NCI-H1417 treated with DMSO at 0.1 percent for 48 hours (cell line): ENCODE results near the gene IL1RAP.

ENCODE experiments used
- DNase-seq: peaks from one replicate; lab custom pipeline; 2025; lab: John Stamatoyannopoulos, UW

The IL1RAP gene

DNA sequence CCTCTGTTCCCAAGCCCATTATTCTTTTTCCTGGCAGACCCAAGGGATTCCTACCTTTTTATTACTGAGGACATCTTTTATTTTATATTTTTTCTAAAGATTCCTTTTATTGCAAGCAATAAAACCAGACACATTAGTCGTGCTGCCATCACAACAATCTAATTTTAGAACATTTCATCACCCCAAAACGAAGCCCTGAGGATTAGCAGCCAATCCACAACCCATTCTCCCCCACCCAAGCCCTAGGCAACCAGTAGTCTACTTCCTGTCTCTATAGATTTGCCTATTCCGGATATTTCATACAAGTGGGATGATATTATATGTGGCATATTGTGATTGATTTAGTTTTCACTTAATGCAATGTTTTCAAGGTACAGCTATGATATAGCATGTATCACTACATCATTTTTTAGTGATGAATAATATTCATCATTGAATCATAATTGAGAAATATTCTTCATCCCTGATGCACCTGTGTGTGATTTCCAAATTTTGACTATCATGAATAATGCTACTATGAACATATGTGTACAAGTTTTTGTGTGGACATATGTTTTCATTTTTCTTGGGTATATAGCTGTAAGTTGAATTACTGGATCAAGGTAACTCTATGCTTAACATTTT, 65.7 kb downstream of the IL1RAP start:
- no peak for DNase-seq

DNA sequence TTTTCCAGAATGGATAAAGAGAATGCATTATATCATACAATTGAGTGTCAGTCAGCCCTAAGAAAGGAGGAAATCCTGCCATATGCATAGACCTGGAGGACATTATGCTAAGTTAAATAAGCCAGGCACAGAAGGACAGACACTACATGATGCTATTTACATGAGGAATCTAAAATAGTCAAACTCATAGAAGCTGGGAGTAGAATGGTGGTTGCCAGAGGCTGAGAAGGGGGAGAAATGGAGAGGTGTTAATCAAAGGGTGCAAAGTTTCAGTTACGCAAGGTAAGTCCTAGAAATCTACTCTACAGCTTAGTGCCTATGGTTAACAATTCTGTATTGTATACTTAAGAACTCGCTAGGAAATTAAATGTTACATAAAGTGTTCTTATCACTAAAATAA, 66.5 kb downstream of the IL1RAP start:
- DNase-seq = no peak

DNA sequence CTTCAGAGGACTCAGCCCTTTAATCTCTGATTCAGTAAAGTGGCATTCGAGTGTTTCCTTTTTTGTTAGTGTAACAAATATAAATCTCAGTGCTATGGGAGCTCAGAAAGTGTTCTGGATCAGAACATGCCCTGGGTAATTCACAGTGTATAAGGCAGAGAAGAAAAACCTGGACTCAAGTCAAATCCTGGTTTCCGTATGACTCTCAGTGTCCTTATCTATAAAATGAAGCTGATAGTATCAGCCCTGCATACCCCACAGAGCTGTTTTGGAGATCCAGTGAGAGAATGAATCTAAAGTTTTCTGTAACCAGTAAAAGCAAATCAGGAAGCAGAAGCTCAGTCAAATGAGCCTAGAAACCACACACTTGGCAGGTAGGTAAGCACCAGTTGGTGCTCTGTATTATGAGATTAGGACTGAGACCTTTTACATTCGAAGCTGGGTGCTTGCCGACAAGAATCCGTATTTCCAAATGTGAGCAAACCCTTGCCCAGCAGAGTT, 67.2 kb downstream of the IL1RAP start:
- DNase-seq = no peak

DNA sequence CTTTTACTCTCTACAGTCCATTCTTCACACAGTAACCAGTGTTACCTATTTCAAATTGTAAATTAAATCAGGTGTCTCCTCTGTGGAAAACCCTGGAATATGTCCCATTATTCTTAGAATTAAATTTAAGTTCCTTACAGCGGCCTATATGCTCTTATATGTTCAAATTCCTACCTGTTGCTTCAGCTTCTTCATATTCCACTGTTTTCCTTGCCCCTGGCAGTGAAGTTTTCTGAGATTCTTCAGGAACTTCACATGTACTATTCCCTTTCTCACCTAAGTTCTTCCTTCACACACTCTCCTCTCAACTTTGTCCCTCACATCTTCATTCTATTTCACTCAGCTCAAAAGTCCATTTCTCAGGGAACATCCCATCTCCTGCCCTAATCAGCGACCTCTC, 68.8 kb downstream of the IL1RAP start:
- DNase-seq = no peak

DNA sequence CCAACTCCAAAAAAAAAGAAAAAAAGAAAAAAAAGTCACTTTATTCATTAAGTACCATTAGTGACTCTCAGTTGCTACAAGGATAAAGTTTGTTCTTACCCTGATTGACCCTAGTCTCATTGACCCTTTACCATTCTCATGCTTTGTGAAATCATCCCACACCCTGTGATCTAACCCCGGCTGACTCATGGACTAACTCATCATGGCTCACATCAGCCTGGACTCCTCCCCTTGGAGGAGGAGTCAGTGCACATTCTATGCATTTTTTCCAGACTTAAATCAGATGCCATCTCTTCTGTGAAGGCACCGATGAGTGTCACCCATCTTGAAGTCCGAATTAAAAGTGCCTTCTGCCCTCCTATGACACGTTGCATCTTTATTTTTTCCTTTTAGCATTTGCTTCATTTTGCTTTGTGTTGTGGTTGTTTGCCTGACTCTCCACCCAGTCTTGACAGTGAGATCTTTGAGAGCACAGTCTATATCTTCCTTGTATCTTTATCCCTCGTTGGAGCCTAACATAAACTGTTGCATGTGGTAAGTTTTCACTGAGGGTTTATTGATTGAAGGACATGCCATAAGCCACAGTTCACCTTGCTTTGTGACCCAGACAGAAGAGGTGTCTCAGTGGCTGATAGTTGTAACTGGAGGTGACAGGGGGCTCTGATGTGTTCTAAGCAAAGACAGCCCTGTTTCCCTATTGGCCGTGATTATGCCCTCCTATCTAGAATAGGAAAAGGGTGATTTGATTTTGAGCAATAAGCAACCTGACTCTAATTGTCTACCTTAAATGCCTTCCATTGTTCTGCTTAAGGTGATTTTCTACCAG, 72.1 kb downstream of the IL1RAP start:
- DNase-seq = no peak

DNA sequence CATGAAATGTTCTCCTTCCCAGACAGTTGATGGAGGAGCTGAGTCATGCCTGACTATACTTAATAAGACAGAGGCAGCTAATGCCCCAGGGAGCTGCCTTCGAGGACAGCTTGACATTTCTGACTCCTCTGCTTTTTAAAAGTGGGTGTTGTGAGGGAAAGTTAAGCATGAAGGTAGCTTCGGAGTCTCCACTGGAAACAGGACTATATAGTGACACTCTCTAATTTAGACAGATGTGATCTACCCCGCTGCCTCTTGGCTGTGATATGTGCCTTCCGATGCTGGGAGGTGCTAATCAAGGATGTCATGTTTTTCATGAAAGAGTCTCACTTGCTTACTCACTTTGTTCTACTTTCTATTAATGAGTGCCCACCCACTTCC, 72.7 kb downstream of the IL1RAP start:
- DNase-seq = no peak

DNA sequence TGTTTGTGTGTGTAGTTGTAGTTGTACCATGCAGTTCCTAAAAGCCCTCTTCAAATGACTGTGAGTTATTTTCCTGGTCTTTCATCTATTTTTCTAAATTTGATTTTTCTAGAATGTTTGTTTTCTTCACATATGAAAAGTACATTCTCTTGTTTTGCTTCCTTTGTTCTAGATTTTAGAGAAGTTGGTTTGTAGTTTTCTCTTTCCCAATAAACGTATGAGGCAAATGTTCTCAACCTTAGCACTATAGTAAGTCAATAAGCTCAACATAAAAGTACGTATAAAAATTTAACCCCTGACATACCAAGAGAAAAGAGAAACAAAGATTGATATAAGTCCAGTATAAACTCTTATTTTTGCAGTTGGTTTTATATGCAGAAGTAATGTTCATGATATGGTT, 74.7 kb downstream of the IL1RAP start:
- DNase-seq = no peak

DNA sequence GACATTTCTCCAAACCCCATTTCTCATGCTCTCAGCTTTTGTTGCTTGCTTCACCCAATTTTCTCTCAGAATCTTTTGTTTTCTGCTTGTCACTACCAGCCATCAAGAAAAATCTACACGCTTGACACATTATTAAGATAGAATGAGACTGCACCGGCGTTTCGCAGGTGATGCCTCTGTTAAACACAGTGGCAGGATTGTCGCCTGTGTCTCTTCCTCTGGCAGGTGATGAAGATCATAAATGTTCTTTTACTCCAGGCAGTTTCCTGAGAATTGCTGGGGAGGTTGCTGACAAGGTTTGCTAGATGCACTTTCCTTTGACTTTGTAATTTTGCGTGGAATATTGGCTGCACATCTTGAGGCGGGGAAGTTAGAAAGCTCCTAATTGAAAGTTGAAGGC, 75.4 kb downstream of the IL1RAP start:
- no peak for DNase-seq

DNA sequence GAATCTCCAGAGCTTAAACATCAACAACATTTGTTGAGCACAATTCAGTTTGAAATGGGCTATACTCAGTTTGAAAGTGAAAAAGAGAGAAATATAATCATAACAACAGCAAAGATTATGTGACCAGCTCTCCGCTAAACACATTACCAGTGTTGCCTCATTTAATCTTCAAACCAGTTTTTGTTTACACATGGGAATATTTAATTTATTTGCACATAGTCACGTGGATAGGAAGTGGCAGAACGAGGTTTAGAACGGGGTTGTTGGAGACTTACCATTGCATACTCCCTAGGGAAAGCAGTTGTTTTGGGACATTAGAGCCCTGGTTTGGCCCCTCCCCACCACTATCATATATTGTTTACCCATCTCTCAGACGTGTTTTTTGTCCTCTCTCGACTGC, 77.2 kb downstream of the IL1RAP start:
- no peak for DNase-seq

DNA sequence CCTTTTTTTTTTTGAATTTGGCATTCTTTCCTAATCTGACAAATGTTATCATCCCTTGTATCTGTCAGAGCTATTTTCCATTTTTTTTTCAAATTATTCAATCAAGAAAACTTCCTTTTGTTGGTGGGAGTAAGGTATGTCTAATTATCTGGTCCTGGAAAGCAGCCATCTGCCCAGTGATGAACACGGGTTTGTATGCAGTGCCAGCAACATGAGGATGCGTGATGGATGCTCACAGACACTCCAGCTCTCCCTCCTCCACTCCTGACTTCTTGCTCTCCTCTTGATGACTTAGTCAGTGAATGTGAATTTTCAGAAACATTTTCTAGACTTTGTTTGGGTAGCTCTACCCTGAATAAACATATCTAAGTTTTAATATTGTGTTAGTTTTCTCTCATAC, 79.2 kb downstream of the IL1RAP start:
- DNase-seq = no peak

DNA sequence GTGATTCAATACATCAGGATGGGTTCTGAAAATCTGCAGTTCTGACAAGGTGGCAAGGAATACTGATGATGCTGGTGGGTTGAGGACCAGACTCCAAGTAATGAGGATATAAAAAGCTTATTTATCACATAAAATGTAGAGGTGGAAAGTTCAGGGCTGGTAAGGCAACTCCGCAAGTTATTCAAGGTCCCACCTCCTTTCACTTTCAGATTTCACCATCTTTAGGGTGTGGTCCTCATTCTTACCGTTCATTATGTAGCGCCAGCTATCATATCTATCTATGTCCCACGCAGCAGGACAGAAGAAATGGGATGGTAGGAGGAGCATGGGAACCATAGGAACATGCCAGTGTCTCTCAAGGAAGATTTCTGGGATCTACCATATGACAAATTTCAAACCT, 80.3 kb downstream of the IL1RAP start:
- no peak for DNase-seq

DNA sequence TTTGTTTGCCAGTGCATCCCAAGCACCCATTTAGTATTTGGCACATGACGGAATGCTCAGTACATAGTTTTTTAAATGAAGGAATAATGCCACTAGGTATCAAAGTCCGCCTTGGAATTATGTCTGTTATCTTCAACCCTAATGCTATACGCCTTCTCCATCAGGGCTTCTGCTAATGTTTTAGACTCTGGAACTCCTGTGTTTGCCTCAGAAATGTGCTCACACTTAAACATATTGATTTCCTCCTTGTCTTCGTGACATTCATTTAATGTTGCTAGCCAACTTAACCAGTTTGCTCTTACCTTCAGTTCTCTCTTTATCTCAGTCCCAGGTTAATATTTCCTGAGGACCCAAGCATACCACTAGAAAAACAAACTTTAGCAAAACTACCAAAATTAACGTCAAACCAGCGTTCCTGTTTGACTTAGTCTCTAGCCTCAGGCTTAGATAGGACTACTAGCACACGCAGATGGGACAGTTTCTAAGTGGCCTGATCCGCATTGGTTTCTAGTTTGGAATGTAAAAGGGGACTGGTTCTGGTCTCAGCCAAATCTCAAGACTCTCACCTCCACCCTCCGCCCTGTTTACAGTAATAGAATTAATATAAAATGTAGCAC, 81.4 kb downstream of the IL1RAP start:
- DNase-seq = no peak

DNA sequence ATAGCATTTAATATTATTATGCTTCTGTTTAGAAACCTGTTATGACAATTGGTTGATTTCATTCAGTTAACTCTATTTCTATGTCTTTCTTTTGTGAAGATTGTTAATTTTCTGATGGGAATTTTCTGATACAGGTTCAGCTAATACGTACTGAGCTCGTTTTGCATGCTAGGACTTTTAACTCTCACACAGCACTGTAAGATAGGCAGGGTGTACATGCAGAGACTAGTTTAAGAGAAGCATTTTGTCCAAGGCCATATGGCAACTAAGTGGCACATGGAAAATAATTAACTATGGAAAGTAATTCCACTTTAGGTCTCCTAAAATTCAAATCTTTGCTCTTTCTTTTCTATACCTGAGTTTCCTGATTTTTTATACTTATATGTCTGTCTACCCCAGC, 81.9 kb downstream of the IL1RAP start:
- DNase-seq = no peak

DNA sequence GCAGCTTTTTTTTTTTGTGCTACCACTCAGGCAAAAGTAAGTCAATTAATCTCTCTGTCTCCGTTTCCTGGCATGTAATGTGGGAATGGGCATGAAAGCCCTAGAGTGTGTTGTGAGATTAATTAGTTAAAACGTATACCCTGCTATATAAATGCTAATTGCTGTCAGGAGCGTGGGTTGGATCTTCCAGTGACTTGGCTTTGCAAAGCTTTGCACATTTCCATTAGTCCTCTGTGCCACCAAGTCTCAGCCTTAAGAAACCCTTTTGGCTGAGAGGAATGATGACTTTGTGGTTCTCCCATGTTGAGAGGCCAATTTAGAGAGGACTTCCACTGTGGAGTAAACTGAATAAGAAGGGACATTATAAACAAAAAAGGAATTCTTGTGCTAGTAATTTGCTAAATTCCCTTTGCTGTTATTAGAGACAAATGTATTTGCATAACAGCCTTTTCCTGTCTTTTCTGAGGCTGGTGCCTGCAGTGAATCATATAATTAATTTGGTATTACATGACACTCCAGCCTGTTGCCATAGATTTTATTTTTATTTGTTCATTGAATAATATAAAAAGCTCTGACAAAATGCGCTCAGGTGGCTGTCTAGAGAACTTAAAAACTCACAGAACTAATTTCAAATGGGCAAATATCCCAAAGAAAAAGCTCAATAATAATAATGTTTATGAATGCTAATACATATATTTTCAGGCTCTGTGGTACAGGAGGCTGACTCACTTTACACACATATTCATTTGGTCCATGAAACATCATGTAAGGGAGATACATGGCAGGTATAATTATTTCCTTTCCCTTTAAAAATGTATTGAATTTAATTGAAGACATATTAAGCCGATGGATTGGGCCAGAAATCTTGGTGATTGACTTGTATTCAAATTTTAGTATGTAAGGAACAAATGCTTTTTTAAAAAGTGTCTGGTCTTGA, 82.7 kb downstream of the IL1RAP start:
- DNase-seq = no peak

DNA sequence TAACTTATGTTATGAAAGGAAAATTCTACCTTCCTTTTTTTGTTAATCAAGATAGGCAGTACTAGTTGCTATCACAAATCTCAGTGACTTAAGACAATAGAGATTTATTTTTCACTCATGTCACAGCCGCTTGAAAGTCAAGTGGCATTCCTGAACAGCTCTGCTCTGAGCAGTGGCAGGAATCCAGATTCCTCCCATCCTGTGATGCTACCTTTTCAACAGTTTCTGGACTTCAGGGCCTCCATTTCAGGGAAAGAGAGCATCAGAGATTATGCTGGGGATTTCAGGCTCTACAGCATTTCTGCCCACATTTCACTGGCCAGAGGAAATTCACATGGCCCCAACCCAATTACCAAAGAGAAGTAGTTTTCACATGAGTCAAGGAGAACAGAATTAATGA, 83.4 kb downstream of the IL1RAP start:
- no peak for DNase-seq

DNA sequence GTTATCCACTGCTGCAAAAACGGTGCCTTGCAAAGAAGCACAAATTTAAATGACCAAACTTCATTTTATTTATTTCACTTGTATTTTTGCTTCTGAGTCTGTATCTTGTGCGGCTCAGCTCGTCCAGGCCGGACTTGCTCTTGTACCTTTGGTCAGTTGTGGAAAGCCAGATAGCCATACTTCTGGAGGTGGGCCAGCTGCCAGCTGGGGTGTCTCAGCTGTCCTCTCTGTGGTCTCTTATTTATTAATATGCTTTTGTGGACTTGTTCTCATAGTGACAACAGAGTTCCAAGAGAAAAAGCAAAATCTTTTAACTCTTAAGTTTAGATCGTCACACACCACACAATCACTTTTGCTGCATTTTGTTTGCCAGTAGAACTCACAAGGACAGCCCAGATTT, 87.7 kb downstream of the IL1RAP start:
- no peak for DNase-seq

DNA sequence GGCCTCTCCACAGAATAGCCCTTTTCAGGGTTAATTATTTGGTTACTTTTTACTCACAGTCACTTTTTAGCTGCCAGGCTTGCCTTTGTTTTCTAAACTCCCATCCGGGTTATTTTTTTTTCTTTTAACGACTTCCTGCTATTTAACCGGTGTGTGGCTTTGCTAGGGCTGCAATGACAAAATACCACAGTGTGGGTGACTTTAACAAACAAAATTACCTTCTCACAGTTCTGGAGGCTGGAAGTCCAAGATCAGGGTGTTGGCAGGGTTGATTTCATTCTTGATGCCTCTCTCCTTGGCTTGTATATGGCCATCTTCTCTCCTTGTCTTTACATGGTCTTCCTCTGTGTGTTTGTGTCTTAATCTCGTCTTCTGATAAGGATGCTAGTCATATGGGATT, 91.5 kb downstream of the IL1RAP start:
- DNase-seq = no peak

DNA sequence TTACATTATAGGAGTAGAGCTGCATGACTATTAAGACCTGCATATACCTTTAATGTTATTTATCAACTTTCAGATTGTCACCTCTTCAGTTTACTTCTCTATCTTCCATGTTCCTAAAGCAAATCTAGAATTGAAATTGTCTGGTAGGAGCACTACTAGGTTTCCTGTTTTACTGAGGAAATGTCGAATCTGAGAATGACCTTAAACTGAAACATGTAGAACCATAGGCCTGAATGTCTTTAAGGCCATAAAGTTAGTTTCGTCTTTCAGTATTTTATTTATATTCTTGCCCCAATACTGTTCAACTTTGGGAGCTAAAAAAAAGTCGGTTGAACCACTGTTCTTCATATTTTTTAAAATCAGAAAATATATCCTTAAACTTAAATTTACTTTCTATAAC, 92.7 kb downstream of the IL1RAP start:
- DNase-seq = no peak

DNA sequence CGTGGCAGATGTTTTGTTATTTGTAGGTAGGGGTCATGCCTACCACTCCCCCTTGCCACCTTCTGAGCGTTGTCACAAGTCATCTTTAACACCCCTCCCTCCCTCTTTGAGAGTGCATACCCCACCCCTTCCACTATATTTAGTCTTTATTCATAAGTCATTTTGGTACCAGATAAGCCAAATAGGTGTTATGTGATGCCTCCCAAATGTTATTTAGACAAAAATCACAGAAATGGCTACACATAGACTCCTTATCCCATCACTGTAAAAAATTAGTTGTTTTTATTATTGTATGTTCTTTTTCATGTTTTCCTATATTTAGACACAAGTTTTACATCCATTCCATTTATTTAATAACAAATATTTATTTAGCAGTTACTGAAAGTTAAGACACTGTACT, 93.1 kb downstream of the IL1RAP start:
- DNase-seq = no peak

DNA sequence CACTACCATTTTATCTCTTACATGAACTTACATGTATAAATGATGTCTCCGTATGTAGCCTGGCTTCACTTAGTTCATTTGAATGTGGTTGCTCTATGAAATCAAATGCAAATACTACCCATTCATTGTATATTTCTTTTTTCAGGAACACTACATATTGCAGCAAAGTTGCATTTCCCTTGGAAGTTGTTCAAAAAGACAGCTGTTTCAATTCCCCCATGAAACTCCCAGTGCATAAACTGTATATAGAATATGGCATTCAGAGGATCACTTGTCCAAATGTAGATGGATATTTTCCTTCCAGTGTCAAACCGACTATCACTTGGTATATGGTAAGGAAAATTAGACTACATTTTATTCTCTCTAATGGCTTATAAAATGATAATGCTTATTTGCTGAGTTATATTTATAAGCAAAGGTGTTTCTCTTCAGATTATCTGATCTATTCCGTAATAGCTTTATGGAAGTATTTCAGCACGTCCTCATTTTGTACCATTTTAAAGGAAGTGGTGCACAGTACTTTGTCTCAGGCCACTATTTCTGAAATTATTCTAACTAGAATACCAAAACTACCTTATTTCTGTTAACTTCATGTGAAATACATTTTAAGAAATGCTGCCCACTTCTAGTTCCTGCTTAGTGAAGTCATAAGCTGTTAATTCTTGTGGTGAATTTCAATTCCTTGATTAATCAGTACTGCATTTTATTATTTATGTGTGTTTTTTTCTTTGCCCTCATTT, 95.1 kb downstream of the IL1RAP start:
- DNase-seq = no peak

DNA sequence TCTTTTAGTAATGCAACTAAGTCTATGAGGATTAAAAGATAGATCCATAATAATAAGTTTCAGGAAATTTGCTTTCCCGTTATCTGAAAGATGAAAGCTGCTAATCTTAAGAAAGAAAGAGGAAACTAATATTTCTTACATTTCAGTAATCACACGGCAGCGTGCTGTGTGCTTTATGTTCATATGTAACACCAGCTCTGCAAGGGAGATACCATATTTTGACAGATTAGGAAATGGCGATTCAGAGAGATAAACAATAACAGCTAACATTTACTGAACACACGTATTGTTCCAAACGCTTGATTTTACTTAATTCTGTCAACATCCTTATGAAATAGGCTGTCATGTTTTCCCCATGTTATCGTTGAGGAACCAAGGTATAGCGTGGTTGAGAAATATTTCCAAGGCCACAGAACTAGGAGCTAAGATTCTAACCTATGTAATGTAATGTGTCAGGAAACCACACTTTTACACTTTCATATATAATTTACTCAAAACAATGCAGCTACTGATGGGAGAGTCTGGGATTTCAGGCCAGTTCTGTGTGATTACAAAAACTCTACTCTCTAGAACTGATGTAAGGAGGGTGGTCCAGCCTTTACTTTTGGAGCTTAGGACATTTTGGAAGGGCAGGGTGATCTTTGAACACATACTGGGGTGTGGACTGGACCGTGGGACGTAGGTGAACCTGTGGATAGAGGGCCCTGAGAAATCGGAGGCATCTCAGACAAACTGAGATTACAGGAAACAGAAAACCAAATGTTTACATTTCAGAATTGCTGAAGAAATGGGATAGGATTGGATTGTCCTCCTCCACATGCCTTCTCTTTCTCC, 100.6 kb downstream of the IL1RAP start:
- DNase-seq = no peak
